Muscle of back (tissue), 11 donors: ENCODE measurements around the gene RBKS. TPM values are rescaled to one million over a fixed set of nuclear protein-coding genes. Genes with fewer than 3 reads are reported as not detected.
A peak's percentile ranks its signal among the peaks of the same experiment; 100 is the strongest.

Experiments used
- DNase-seq, 3 donors: peaks; one replicate each; pipeline versions ENCODE4 v3.0.0 to v3.0.0-alpha.2; 2013
- polyA plus RNA-seq, 10 donors: library from polyadenylated mRNA; unstranded; fragments of 120-200 nt; gene quantifications; one replicate each; pipeline ENCODE4 v1.2.1, GENCODE V29; 2013; ENCODE audit not compliant: insufficient read length in 10 of 10

Gene RBKS
- polyA plus RNA-seq, 10 donors, result 0.80 to 1.3 (median 0.96) TPM

GRCh38 chr2:27800856-27801255 is 89.3 kb downstream of the RBKS start:
- DNase-seq, result no peak

GRCh38 chr2:27799646-27800010 is 90.6 kb downstream of the RBKS start:
- DNase-seq, result no peak

GRCh38 chr2:27798948-27799645 is 91.1 kb downstream of the RBKS start:
- peak; percentile 26 to 100 (median 46) for DNase-seq

- no peak for DNase-seq
Observed at GRCh38 chr2:27798486-27798885, 91.7 kb downstream of the RBKS start.

- DNase-seq, result no peak
Observed at GRCh38 chr2:27797841-27798240, 92.3 kb downstream of the RBKS start.

- no peak for DNase-seq
Observed at GRCh38 chr2:27796791-27797765, 93.1 kb downstream of the RBKS start.

- DNase-seq, result no peak
Observed at GRCh38 chr2:27795868-27796277, 94.3 kb downstream of the RBKS start.

GRCh38 chr2:27795093-27795834 is 94.9 kb downstream of the RBKS start:
- DNase-seq, result no peak

- peak in 1 of 3 donors; percentile 47 for DNase-seq
Observed at GRCh38 chr2:27792759-27793158, 97.4 kb downstream of the RBKS start.

- DNase-seq, result no peak
Observed at GRCh38 chr2:27790796-27791195, 99.4 kb downstream of the RBKS start.

- no peak for DNase-seq
Observed at GRCh38 chr2:27782701-27783100, 107.5 kb downstream of the RBKS start.

- no peak for DNase-seq
Observed at GRCh38 chr2:27781496-27781895, 108.7 kb downstream of the RBKS start.

- no peak for DNase-seq
Observed at GRCh38 chr2:27779417-27780055, 110.7 kb downstream of the RBKS start.

GRCh38 chr2:27776696-27777095 is 113.5 kb downstream of the RBKS start:
- no peak for DNase-seq

- no peak for DNase-seq
Observed at GRCh38 chr2:27776097-27776496, 114.1 kb downstream of the RBKS start.

- no peak for DNase-seq
Observed at GRCh38 chr2:27773959-27774358, 116.2 kb downstream of the RBKS start.

GRCh38 chr2:27772804-27773203 is 117.4 kb downstream of the RBKS start:
- DNase-seq, result no peak

- peak; percentile 90 to 98 (median 93) for DNase-seq
Observed at GRCh38 chr2:27771548-27772335, 118.4 kb downstream of the RBKS start, which contains the start of gene MRPL33. TSS of gene MRPL33 (plus strand) at chr2:27771719. CDS start at chr2:27771778, 59 bp downstream.

- DNase-seq, result no peak
Observed at GRCh38 chr2:27771202-27771547, 119.0 kb downstream of the RBKS start.

GRCh38 chr2:27766287-27766661 is 123.9 kb downstream of the RBKS start:
- no peak for DNase-seq
